Loucy (cell line): Measurements from ENCODE around the gene PHKB.

ENCODE experiments used
- H2AFZ ChIP-seq: fragments of 200-600 bp; sonication (generic); 2 replicates; pipeline ENCODE4 v1.6.0; 2016; ENCODE audit warnings: antibody characterized with exemption, mild to moderate bottlenecking, low read length, moderate library complexity
- H3F3A ChIP-seq: fragments of 200-600 bp; 2 replicates; pipeline ENCODE4 v1.6.0; 2016; ENCODE audit warnings: antibody characterized with exemption, low read depth, mild to moderate bottlenecking
- H3K27me3 ChIP-seq: fragments of 200-600 bp; sonication (generic); 2 replicates; pipeline ENCODE4 v1.6.1; 2014; ENCODE audit warnings: low read length, mild to moderate bottlenecking; ENCODE audit not compliant: insufficient read depth, poor library complexity, severe bottlenecking
- H3K36me3 ChIP-seq: fragments of 200-600 bp; sonication (generic); 2 replicates; pipeline ENCODE4 v1.6.1; 2016; ENCODE audit warnings: low read length; ENCODE audit not compliant: insufficient read depth
- H3K4me1 ChIP-seq: fragments of 200-600 bp; sonication (generic); 2 replicates; pipeline ENCODE4 v1.5.1; 2014; ENCODE audit warnings: low read length, mild to moderate bottlenecking; ENCODE audit not compliant: insufficient read depth, poor library complexity, severe bottlenecking
- H3K4me2 ChIP-seq: fragments of 200-600 bp; sonication (generic); 2 replicates; pipeline ENCODE4 v1.6.0; 2014; ENCODE audit warnings: antibody characterized with exemption, low read length, low read depth, mild to moderate bottlenecking; ENCODE audit not compliant: poor library complexity, severe bottlenecking
- H3K4me3 ChIP-seq: fragments of 200-600 bp; sonication (generic); 2 replicates; pipeline ENCODE4 v1.5.1; 2014; ENCODE audit warnings: low read length, mild to moderate bottlenecking, mixed read lengths; ENCODE audit not compliant: poor library complexity, severe bottlenecking
- H3K79me2 ChIP-seq: fragments of 200-600 bp; sonication (generic); 2 replicates; pipeline ENCODE4 v1.6.1; 2014; ENCODE audit warnings: low read length; ENCODE audit not compliant: insufficient read depth
- H3K9ac ChIP-seq: fragments of 200-600 bp; sonication (generic); 2 replicates; pipeline ENCODE4 v1.6.0; 2014; ENCODE audit warnings: mild to moderate bottlenecking, low read depth, low read length, moderate library complexity; ENCODE audit not compliant: poor library complexity, severe bottlenecking
- H3K9me2 ChIP-seq: fragments of 200-600 bp; sonication (generic); replicated peaks from 2 replicates; pipeline ENCODE4 v1.6.1; 2016; ENCODE audit warnings: low read depth, low read length, mixed read lengths
- H3K9me3 ChIP-seq: fragments of 200-600 bp; sonication (generic); 2 replicates; pipeline ENCODE4 v1.6.1; 2014; ENCODE audit warnings: mild to moderate bottlenecking, antibody characterized with exemption, low read length, low read depth; ENCODE audit not compliant: insufficient read depth
- H4K20me1 ChIP-seq: fragments of 200-600 bp; sonication (generic); 2 replicates; pipeline ENCODE4 v1.6.0; 2014; ENCODE audit warnings: antibody characterized with exemption, low read length, mild to moderate bottlenecking; ENCODE audit not compliant: insufficient read depth, poor library complexity, severe bottlenecking
- EZH2phosphoT487 ChIP-seq: fragments of 200-600 bp; IDR thresholded peaks from 2 replicates; pipeline ENCODE4 v1.6.1; 2018; ENCODE audit warnings: antibody characterized with exemption, mild to moderate bottlenecking, moderate library complexity, borderline replicate concordance
- TF ChIP-seq, protein P1 (sequence below): fragments of 200-600 bp; sonication (generic); conservative IDR thresholded peaks from 2 replicates; pipeline ENCODE4 v1.5.1; 2014; ENCODE audit warnings: mild to moderate bottlenecking, antibody characterized with exemption, low read length

PHKB gene

DNA sequence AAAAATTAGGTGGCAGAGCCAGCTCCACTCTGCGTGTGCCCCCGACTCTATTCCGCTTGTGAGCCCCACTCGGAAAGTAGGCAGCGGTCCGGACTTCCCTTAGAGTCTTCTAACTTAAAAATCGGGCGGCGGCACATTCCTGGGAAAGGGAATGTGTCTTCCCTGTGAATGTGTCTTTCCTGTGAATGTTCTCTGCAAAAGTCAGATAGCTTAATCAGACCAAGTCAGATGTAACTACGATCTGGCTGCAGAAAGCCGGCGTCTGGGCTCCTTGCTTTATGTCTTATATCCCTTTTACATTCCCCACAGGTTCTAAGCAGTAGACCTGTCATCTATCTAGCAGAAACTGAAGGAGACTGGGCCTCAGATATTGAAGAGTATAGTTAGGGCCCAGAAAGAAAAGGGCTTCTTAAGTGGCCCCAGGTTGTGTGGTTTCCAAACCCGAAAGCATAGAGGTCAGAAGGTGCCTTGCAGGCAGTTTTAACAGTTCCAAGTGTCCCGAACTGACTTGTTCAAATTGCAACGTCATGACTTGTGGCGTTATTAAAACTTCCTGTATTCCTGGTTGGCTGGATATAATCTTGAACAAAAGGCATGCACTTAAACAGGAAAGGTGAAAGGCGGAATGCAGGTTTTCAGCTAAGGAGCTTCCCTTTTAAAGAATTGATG, 601 bp downstream of the PHKB start:
- TF ChIP-seq, protein P1, sequence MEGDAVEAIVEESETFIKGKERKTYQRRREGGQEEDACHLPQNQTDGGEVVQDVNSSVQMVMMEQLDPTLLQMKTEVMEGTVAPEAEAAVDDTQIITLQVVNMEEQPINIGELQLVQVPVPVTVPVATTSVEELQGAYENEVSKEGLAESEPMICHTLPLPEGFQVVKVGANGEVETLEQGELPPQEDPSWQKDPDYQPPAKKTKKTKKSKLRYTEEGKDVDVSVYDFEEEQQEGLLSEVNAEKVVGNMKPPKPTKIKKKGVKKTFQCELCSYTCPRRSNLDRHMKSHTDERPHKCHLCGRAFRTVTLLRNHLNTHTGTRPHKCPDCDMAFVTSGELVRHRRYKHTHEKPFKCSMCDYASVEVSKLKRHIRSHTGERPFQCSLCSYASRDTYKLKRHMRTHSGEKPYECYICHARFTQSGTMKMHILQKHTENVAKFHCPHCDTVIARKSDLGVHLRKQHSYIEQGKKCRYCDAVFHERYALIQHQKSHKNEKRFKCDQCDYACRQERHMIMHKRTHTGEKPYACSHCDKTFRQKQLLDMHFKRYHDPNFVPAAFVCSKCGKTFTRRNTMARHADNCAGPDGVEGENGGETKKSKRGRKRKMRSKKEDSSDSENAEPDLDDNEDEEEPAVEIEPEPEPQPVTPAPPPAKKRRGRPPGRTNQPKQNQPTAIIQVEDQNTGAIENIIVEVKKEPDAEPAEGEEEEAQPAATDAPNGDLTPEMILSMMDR = no peak
- no peak for TF ChIP-seq EZH2phosphoT487
- H2AFZ ChIP-seq = peak overlapping the region; percentile 91
- H3K4me1 ChIP-seq = peaks cover 69% of the 10 kb centered on the region

GRCh38 chr16:47463771-47464624, 2.9 kb downstream of the PHKB start:
- H3K9me3 ChIP-seq = no peaks in the 10 kb centered on the region
- no peaks in the 10 kb centered on the region for H3K9me2 ChIP-seq
- H3K27me3 ChIP-seq = no peaks in the 10 kb centered on the region
- peak overlapping the region; percentile 88 for H3K4me3 ChIP-seq
- no peak overlapping the region for H2AFZ ChIP-seq
- TF ChIP-seq EZH2phosphoT487 = no peak
- TF ChIP-seq, protein P1 = no peak
- no peaks in the 10 kb centered on the region for H3K36me3 ChIP-seq
- H3F3A ChIP-seq = no peaks in the 10 kb centered on the region
- peaks cover 17% of the 10 kb centered on the region for H4K20me1 ChIP-seq
- H3K9ac ChIP-seq = peak overlapping the region; percentile 96
- H3K79me2 ChIP-seq = peaks cover 87% of the 10 kb centered on the region
- peaks cover 71% of the 10 kb centered on the region for H3K4me1 ChIP-seq
- peak overlapping the region; percentile 79 for H3K4me2 ChIP-seq

More for the DNA sequence above, 601 bp downstream of the PHKB start:
- Histone ChIP-seq H3K27me3 (no peaks in the 10 kb centered on the region), H3K9me3 (no peaks in the 10 kb centered on the region), H3F3A (no peaks in the 10 kb centered on the region), H3K4me2 (peak overlapping the region; percentile 79), H3K9ac (peak overlapping the region; percentile 96), H3K4me3 (peak overlapping the region; percentile 88), H3K9me2 (no peaks in the 10 kb centered on the region), H3K36me3 (no peaks in the 10 kb centered on the region), H4K20me1 (peaks cover 9% of the 10 kb centered on the region), H3K79me2 (peaks cover 87% of the 10 kb centered on the region)

DNA sequence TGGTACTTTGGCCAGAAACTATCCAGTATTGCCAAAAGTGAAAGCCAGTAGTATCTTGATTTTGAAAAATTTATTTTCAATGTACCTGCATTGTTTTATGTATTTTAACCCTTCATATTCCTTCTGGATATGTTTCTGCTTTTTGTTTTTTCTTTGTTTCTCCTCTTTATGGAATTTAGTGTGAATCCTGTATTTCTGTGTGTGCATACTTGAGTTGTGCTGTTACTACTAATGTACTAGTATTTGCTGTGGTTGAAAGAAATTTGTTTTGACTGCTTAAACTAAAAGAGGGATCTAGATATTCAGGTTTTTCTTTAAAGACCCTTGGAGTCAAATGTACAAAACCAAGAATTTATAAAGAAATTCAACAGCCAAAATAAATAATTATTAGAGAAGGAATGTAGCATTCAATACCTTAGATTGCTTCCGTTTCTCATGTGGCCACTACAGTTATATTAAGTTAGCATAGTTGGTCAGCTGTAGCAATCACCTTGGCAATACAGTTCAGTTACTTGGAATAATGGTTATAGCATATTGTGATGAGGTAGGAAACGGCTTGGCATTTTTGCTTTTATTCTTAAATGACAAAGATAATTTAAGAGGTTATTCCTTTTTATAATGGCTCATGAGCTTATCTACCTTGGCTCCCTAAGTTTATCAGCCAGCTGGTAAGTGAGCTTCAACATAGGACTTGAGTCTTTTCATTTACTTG, 4.9 kb downstream of the PHKB start:
- Histone ChIP-seq H3K9ac (peak overlapping the region; percentile 96), H3K4me2 (peak overlapping the region; percentile 79), H3K4me3 (peak overlapping the region; percentile 88), H3K36me3 (no peaks in the 10 kb centered on the region), H3K27me3 (no peaks in the 10 kb centered on the region), H3K4me1 (peaks cover 55% of the 10 kb centered on the region), H3K9me3 (no peaks in the 10 kb centered on the region), H3K79me2 (peaks cover 75% of the 10 kb centered on the region), H3F3A (no peaks in the 10 kb centered on the region), H3K9me2 (no peaks in the 10 kb centered on the region), H4K20me1 (peaks cover 17% of the 10 kb centered on the region), H2AFZ (no peak overlapping the region)
- TF ChIP-seq, protein P1 = no peak
